Progenitor cell of endocrine pancreas (in vitro differentiated cells): Measurements from ENCODE around the gene C11orf98. TPM values are rescaled to one million over a fixed set of nuclear protein-coding genes. Genes with fewer than 3 reads are reported as not detected.
"Not testable (repeated sequence)": the region's sequence is repeated elsewhere in the genome, so short reads cannot be mapped to it uniquely, and the experiment has no call there.

Experiments
- DNase-seq: peaks from one replicate; pipeline ENCODE4 v3.0.0; 2021; ENCODE audit warnings: low spot score; ENCODE audit not compliant: unreplicated experiment
- H3K27ac Mint-ChIP-seq: 2 replicates; pipeline ENCODE4 v1.8.0; 2021; ENCODE audit warnings: mild to moderate bottlenecking, moderate library complexity, mixed read lengths
- H3K27me3 Mint-ChIP-seq: 2 replicates; pipeline ENCODE4 v1.8.0; 2021; ENCODE audit warnings: mixed read lengths
- H3K36me3 Mint-ChIP-seq: 2 replicates; pipeline ENCODE4 v1.8.0; 2022; ENCODE audit warnings: mixed read lengths; ENCODE audit not compliant: insufficient read depth
- H3K4me1 Mint-ChIP-seq: 2 replicates; pipeline ENCODE4 v1.8.0; 2021; ENCODE audit warnings: low read depth, mixed read lengths
- H3K4me3 Mint-ChIP-seq: 2 replicates; pipeline ENCODE4 v1.8.0; 2021; ENCODE audit warnings: low read depth, mild to moderate bottlenecking, moderate library complexity, mixed read lengths
- H3K9me3 Mint-ChIP-seq: 2 replicates; pipeline ENCODE4 v1.8.0; 2021; ENCODE audit warnings: low read depth, mixed read lengths
- total RNA-seq: library from RNA; stranded (reverse); gene quantifications from 2 replicates; pipeline ENCODE4 v1.2.1, GENCODE V29; 2021
- TF ChIP-seq, protein P1 (sequence below): fragments of 200-600 bp; sonication (generic); IDR thresholded peaks from one replicate; pipeline ENCODE4 v1.5.0; 2021; ENCODE audit warnings: antibody characterized with exemption, mild to moderate bottlenecking; ENCODE audit not compliant: unreplicated experiment

C11orf98 gene
- total RNA-seq, 1 donor from 2014 or later, result 71.7 TPM

DNA sequence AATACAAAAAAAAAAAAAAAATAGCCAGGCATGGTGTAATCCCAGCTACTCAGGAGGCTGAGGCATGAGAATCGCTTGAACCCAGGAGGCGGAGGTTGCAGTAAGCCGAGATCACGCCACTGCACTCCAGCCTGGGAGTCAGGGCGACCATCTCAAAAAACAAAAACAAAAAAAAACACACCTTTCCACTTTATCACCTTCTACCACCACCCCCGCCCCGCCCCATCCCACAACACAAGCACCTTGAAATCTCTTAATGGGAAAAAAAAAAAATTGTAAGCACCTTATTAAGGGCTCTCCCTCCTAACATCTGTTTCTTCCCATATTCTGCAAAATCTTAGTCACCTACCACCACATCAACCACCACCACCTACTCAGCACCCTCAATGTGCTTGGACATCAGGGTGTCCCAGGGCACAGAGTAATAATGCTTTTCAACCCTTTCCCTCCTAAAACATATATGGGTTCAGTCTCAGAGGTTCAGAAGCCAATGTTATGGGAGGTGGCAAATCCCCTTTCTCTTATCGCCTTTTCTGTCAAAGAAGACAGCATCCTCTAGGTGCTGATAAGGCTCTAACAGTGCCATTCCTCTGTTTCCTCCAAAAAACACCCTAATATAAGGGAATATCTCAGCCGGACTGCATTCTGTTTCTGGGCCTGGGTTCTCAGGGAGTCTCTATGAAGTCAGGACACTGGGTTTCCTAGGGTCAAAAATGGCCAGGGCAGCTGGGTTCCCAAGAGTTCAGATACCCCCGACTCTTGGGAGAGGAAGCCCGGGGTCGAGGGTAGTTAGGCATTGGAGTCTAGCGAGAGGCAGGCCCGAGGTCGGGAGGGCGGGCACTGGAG lies 12.6 kb downstream of the C11orf98 start:
- Mint-ChIP-seq H3K4me3 (peak overlapping the region; percentile 88), H3K36me3 (no peaks in the 10 kb centered on the region), H3K4me1 (peaks cover 7% of the 10 kb centered on the region), H3K27ac (peak overlapping the region; percentile 94), H3K9me3 (no peaks in the 10 kb centered on the region), H3K27me3 (no peaks in the 10 kb centered on the region)
- no peak for DNase-seq
- TF ChIP-seq, protein P1, sequence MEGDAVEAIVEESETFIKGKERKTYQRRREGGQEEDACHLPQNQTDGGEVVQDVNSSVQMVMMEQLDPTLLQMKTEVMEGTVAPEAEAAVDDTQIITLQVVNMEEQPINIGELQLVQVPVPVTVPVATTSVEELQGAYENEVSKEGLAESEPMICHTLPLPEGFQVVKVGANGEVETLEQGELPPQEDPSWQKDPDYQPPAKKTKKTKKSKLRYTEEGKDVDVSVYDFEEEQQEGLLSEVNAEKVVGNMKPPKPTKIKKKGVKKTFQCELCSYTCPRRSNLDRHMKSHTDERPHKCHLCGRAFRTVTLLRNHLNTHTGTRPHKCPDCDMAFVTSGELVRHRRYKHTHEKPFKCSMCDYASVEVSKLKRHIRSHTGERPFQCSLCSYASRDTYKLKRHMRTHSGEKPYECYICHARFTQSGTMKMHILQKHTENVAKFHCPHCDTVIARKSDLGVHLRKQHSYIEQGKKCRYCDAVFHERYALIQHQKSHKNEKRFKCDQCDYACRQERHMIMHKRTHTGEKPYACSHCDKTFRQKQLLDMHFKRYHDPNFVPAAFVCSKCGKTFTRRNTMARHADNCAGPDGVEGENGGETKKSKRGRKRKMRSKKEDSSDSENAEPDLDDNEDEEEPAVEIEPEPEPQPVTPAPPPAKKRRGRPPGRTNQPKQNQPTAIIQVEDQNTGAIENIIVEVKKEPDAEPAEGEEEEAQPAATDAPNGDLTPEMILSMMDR, result no peak

DNA sequence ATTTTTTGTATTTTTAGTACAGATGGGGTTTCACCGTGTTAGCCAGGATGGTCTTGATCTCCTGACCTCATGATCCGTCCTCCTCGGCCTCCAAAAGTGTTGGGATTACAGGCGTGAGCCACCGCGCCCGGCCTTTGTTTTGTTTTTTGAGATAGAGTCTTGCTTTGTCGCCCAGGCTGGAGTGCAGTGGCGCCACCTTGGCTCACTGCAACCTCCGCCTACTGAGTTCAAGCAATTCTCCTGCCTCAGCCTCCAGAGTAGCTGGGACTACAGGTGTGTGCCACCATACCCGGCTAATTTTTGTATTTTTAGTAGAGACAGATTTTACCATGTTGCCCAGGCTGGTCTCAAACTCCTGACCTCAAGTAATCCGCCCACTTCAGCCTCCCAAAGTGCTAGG lies 14.7 kb downstream of the C11orf98 start:
- H3K27ac Mint-ChIP-seq, result peak overlapping the region; percentile 59
- H3K9me3 Mint-ChIP-seq, H3K36me3 Mint-ChIP-seq, H3K27me3 Mint-ChIP-seq, H3K4me3 Mint-ChIP-seq, DNase-seq: not testable (repeated sequence)
- H3K4me1 Mint-ChIP-seq, result peaks cover 14% of the 10 kb centered on the region

DNA sequence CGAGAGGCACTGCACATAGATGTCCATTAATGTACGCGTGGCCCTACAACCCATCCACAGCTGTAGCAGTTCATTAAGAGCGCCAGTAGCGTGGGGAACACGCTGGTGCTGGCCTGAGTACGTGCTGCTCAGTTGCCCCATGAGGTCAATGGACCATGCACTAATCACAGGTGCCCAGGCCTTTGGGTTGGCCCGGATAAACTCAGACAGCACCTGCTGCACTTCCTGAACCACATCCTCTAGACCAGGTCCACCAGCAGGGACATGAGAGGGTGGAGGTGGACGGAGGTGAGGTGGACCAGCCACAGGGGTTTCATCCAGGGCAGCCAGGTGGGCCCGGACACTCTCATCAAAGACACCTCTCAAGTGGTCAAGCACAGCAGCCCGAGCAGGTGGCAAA lies 15.5 kb downstream of the C11orf98 start:
- TF ChIP-seq, protein P1, result no peak
- no peak for DNase-seq
- Mint-ChIP-seq H3K36me3 (peaks cover 2% of the 10 kb centered on the region), H3K4me1 (peaks cover 17% of the 10 kb centered on the region), H3K27me3 (no peaks in the 10 kb centered on the region), H3K9me3 (no peaks in the 10 kb centered on the region), H3K4me3 (no peak overlapping the region), H3K27ac (no peak overlapping the region)

DNA sequence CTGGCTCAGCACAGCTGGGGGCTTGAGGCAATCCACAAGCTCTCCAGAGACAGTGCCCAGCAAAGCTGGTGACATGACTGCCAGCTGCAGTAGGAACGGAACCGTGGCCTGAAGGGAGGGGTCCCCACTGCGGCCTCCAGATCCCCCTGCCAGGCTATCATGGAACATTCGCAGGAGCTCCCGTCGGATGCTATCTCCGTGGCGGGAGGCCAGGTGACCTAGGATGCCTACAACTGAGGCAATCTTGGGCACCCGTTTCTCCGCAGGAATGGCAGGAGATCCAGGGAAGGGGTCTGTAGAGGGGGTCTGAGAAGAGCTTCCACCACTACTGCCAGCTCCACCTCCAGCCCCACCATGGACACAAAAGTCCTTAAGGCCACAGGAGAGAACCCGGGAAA lies 16.0 kb downstream of the C11orf98 start:
- no peak overlapping the region for H3K27ac Mint-ChIP-seq
- no peak for DNase-seq
- H3K9me3 Mint-ChIP-seq, result no peaks in the 10 kb centered on the region

DNA sequence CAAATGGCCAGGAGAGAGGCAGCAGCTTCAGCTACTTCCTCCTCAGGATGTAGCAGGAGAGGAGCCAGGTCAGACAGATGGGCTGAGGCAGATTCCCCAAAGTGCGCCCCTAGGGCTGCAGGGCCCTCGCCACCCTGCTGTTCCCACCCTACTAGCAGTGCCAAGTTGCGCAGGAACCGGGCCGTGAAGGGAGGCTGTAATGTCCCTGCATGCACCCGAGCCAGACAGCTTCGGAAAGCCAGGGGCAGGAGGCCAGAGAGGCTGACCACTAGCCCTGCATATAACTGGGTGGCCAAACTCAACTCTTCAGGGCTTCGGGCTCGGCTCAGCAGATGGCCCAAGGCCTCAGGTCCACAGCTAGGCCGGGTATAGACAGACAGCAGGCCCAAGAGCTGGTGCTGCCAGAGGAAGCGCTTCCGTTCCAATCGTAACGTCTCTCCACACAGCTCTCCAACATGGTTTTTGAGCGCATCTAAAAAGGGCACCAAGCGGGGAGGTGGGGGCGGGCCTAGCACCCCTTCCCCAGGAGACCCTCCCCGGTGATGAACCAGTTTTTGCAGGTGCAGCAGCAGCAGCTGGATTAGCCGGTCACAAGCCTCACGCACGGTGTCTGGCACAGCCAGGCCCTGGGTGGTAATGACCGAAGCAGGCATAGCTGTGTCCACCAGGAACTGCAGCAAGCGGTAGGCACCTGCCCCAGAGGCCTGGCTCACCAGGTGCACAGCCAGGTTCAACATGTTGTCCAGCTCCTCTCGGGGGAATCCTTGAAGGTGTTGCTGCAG lies 16.6 kb downstream of the C11orf98 start:
- H3K36me3 Mint-ChIP-seq, result peaks cover 2% of the 10 kb centered on the region
- H3K27ac Mint-ChIP-seq, result no peak overlapping the region
- peaks cover 15% of the 10 kb centered on the region for H3K4me1 Mint-ChIP-seq
- no peaks in the 10 kb centered on the region for H3K9me3 Mint-ChIP-seq
- no peak overlapping the region for H3K4me3 Mint-ChIP-seq
- DNase-seq, result no peak
- no peaks in the 10 kb centered on the region for H3K27me3 Mint-ChIP-seq
- TF ChIP-seq, protein P1, result no peak

More for the DNA sequence above, 16.0 kb downstream of the C11orf98 start:
- no peak overlapping the region for H3K4me3 Mint-ChIP-seq
- peaks cover 17% of the 10 kb centered on the region for H3K4me1 Mint-ChIP-seq
- H3K27me3 Mint-ChIP-seq, result no peaks in the 10 kb centered on the region
- TF ChIP-seq, protein P1, result no peak
- peaks cover 2% of the 10 kb centered on the region for H3K36me3 Mint-ChIP-seq
